Sigmoid colon (tissue), 7 donors: ENCODE results near the gene CAPN5. TPM values are rescaled to one million over a fixed set of nuclear protein-coding genes. Genes with fewer than 3 reads are reported as not detected.

ENCODE experiments used
- DNase-seq: peaks from one replicate; pipeline ENCODE4 v3.0.0-alpha.2; 2019
- H3K27ac ChIP-seq, 4 donors: fragments of 200-600 bp; sonication (generic); one replicate each; pipeline ENCODE4 v1.5.1; 2016 to 2019; ENCODE audit warnings: mild to moderate bottlenecking in 1 of 4
- H3K27me3 ChIP-seq, 3 donors: fragments of 200-600 bp; sonication (generic); one replicate each; pipeline ENCODE4 v1.5.1; 2019; ENCODE audit warnings: mild to moderate bottlenecking in 1 of 3
- H3K36me3 ChIP-seq, 4 donors: fragments of 200-600 bp; sonication (generic); one replicate each; pipeline ENCODE4 v1.5.1; 2016 to 2019
- H3K4me1 ChIP-seq, 4 donors: fragments of 200-600 bp; sonication (generic); one replicate each; pipeline ENCODE4 v1.5.1; 2017 to 2019
- H3K4me3 ChIP-seq, 4 donors: fragments of 200-600 bp; sonication (generic); one replicate each; pipeline ENCODE4 v1.5.1; 2017 to 2019; ENCODE audit warnings: mild to moderate bottlenecking in 2 of 4, moderate library complexity in 1 of 4
- H3K9me3 ChIP-seq, 4 donors: fragments of 200-600 bp in 3 of 4; sonication (generic) in 3 of 4; one replicate each; pipeline versions ENCODE4 v1.5.1 to v1.6.1; 2013 to 2019
- CTCF ChIP-seq, 4 experiments: fragments of 450-650 bp in 3 of 4; fragments of 200-600 bp in 1 of 4; IDR thresholded peaks; one replicate each; pipeline ENCODE4 v1.5.1; 2016 to 2019; ENCODE audit warnings: antibody characterized with exemption in 4 of 4, mild to moderate bottlenecking in 3 of 4, moderate library complexity in 2 of 4
- EP300 ChIP-seq, 4 donors: sonication (generic); formaldehyde crosslinking; IDR thresholded peaks; one replicate each; pipeline ENCODE4 v1.6.1; 2017; ENCODE audit warnings: antibody characterized with exemption in 4 of 4
- POLR2A ChIP-seq, 2 donors: fragments of 450-650 bp; IDR thresholded peaks; one replicate each; pipeline ENCODE4 v1.6.1; 2016; ENCODE audit warnings: antibody characterized with exemption in 2 of 2, mild to moderate bottlenecking in 2 of 2, moderate library complexity in 2 of 2
- POLR2AphosphoS5 ChIP-seq, 4 donors: sonication (generic); formaldehyde crosslinking; IDR thresholded peaks; one replicate each; pipeline ENCODE4 v1.6.1; 2017; ENCODE audit warnings: antibody characterized with exemption in 4 of 4
- WGBS, 2 donors: extraction: QIAGEN DNeasy Blood & Tissue Kit; methylation state at CpG; one replicate each; pipeline ENCODE4 v1.1.7; 2013; 5-methylcytosine and 5-hydroxymethylcytosine counted together
- intact Hi-C: fragments of 100-400 bp; cut with DNase I; formaldehyde crosslinking; loops from one replicate; pipeline ENCODE4 v1.15.1; 2023
- polyA plus RNA-seq, 3 donors: library from polyadenylated mRNA; stranded (reverse); fragments of 200-250 nt; gene quantifications; one replicate each; pipeline ENCODE4 v1.2.3, GENCODE V29; 2013
- total RNA-seq, 4 donors: library from RNA; depleted of rRNA; stranded (reverse); fragments of >200 nt; gene quantifications; one replicate each; pipeline ENCODE4 v1.1.0, GENCODE V29; 2016
- donor health status: healthy with polysubstance abuse.
- donor health status: Bipolar disorder and iron deficiency.
- donor health status: healthy.

CAPN5 gene
- total and polyA plus RNA-seq, 7 donors: 4.1 to 110 (median 12.5) TPM

GRCh38 chr11:77026221-77026620, 40.5 kb upstream of the CAPN5 start:
- 87 to 92% methylated on average over 3 of the region's 3 CpGs for WGBS, 2 donors
- no peak overlapping the region for H3K4me3 ChIP-seq
- TF ChIP-seq CTCF (IDR thresholded peaks at IDR 0.05) (no peak), POLR2AphosphoS5 (IDR thresholded peaks at IDR 0.05) (no peak), EP300 (IDR thresholded peaks at IDR 0.05) (no peak), POLR2A (IDR thresholded peaks at IDR 0.05) (no peak)
- H3K9me3 ChIP-seq: no peaks in the 10 kb centered on the region
- no peaks in the 10 kb centered on the region for H3K4me1 ChIP-seq
- H3K27me3 ChIP-seq: peaks cover 0 to 15% (median 7%) of the 10 kb centered on the region in 3 donors
- no peaks in the 10 kb centered on the region for H3K36me3 ChIP-seq
- intact Hi-C loops: no loop called here
- H3K27ac ChIP-seq: no peak overlapping the region
- DNase-seq: no peak

- WGBS, 2 donors: 79 to 85% methylated on average over 2 of the region's 2 CpGs
- Histone ChIP-seq H3K27me3 (peaks cover 0 to 19% (median 7%) of the 10 kb centered on the region in 3 donors), H3K36me3 (no peaks in the 10 kb centered on the region), H3K4me1 (no peaks in the 10 kb centered on the region), H3K27ac (no peak overlapping the region), H3K9me3 (no peaks in the 10 kb centered on the region), H3K4me3 (no peak overlapping the region)
- no peak for DNase-seq
- TF ChIP-seq POLR2AphosphoS5 (IDR thresholded peaks at IDR 0.05): no peak
- TF ChIP-seq POLR2A (IDR thresholded peaks at IDR 0.05): no peak
- TF ChIP-seq CTCF (IDR thresholded peaks at IDR 0.05): no peak
- no peak for TF ChIP-seq EP300 (IDR thresholded peaks at IDR 0.05)
- intact Hi-C loops: no loop called here
Measured at GRCh38 chr11:77026743-77027142, 40.0 kb upstream of the CAPN5 start.

- Histone ChIP-seq H3K36me3 (no peaks in the 10 kb centered on the region), H3K9me3 (no peaks in the 10 kb centered on the region), H3K27me3 (peaks cover 0 to 19% (median 7%) of the 10 kb centered on the region in 3 donors), H3K4me3 (no peak overlapping the region), H3K4me1 (no peaks in the 10 kb centered on the region), H3K27ac (no peak overlapping the region)
- intact Hi-C loops: no loop called here
- 65 to 69% methylated on average over 1 of the region's 1 CpG for WGBS, 2 donors
- TF ChIP-seq EP300 (IDR thresholded peaks at IDR 0.05) (no peak), POLR2AphosphoS5 (IDR thresholded peaks at IDR 0.05) (no peak), POLR2A (IDR thresholded peaks at IDR 0.05) (no peak), CTCF (IDR thresholded peaks at IDR 0.05) (no peak)
- no peak for DNase-seq
Measured at GRCh38 chr11:77027275-77027674, 39.5 kb upstream of the CAPN5 start.

- no peak for DNase-seq
- H3K27me3 ChIP-seq: peaks cover 0 to 19% (median 7%) of the 10 kb centered on the region in 3 donors
- intact Hi-C loops: no loop called here
- H3K36me3 ChIP-seq: no peaks in the 10 kb centered on the region
- TF ChIP-seq POLR2A (IDR thresholded peaks at IDR 0.05) (no peak), POLR2AphosphoS5 (IDR thresholded peaks at IDR 0.05) (no peak), EP300 (IDR thresholded peaks at IDR 0.05) (no peak)
- H3K27ac ChIP-seq: no peak overlapping the region
- WGBS, 2 donors: 13 to 62% methylated on average over 7 of the region's 7 CpGs
- H3K4me3 ChIP-seq: no peak overlapping the region
- no peaks in the 10 kb centered on the region for H3K9me3 ChIP-seq
- no peaks in the 10 kb centered on the region for H3K4me1 ChIP-seq
Measured at GRCh38 chr11:77029829-77030228, 36.9 kb upstream of the CAPN5 start.

GRCh38 chr11:77030834-77031414, 35.8 kb upstream of the CAPN5 start:
- H3K27ac ChIP-seq: no peak overlapping the region
- intact Hi-C loops: no loop called here
- WGBS, 2 donors: 87 to 93% methylated on average over 12 of the region's 12 CpGs
- no peaks in the 10 kb centered on the region for H3K36me3 ChIP-seq
- TF ChIP-seq POLR2A (IDR thresholded peaks at IDR 0.05) (no peak), POLR2AphosphoS5 (IDR thresholded peaks at IDR 0.05) (no peak), CTCF (IDR thresholded peaks at IDR 0.05) (no peak), EP300 (IDR thresholded peaks at IDR 0.05) (no peak)
- no peak overlapping the region for H3K4me3 ChIP-seq
- no peaks in the 10 kb centered on the region for H3K4me1 ChIP-seq
- DNase-seq: no peak
- H3K27me3 ChIP-seq: peaks cover 0 to 19% (median 7%) of the 10 kb centered on the region in 3 donors
- no peaks in the 10 kb centered on the region for H3K9me3 ChIP-seq
